HG03025 (cell line): ENCODE results near the gene SIPA1L3.

ENCODE experiments used
- ATAC-seq: cut with Tn5 transposase; IDR thresholded peaks from one replicate; pipeline ENCODE4 v1.9.1; 2021; ENCODE audit warnings: mild to moderate bottlenecking, moderate library complexity; ENCODE audit not compliant: unreplicated experiment, low FRiP score

SIPA1L3 gene

GRCh38 chr19:38135150-38135998 lies 228.4 kb downstream of the SIPA1L3 start:
- ATAC-seq, result no peak

DNA sequence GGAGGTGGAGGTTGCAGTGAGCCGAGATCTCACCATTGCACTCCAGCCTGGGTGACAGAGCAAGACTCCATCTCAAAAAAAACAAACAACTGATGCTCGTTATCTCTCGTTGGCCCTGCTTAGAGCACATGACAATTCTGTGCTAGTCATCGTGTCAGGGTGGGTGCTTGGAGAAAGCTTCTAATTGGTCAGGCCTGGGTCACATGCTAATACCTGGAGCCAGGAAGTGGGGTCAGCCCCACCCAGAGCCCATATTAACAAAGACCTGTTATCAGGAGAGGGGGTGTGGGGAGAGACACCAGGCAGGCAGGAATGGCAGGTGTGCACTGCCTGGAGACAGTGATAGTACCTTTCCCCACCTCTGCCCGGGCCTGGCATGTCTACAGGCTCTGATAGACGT lies 232.1 kb downstream of the SIPA1L3 start:
- ATAC-seq, result no peak

- no peak for ATAC-seq
These were observed 234.1 kb downstream of the SIPA1L3 start for GRCh38 chr19:38141108-38141507.

DNA sequence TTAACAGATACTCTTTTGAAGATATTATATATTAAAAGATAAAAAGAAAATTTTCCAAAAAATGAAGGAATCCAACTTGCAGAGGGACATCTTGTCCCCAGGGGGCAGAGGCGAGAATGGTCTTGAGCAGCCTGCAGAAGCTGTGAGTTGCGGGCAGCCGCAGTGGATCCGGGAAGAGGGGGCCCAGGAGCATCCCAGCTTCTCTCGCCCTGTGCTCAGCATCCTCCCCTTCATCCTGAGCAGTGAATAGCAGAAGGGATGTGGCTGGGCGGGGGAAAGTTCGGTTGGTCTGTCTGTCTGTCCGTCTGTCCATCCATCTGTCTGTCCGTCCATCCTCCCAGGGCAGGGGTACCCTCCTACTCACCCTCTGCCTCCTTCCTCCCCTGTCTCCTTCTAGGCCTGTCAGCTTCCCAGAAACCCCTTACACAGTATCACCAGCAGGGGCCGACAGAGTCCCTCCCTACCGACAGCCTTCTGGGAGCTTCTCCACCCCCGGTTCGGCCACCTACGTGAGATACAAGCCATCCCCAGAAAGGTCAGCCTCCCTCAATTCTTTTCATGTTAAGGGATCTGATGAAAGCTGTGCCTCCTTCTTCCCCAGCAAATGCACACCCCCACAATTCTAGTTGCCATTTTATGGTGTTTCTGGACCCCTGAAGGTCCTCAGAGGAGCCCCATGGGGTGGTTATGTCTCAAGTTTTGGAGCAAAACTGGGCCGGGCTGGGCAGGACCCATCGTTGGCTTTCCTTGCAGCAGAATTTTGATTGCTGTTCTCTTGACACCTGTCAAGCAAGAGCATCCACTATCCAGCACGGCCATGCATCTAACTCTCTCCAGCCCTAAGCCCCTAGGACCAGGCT lies 235.4 kb downstream of the SIPA1L3 start:
- no peak for ATAC-seq

- no peak for ATAC-seq
These were observed 236.8 kb downstream of the SIPA1L3 start for GRCh38 chr19:38143847-38144246.

DNA sequence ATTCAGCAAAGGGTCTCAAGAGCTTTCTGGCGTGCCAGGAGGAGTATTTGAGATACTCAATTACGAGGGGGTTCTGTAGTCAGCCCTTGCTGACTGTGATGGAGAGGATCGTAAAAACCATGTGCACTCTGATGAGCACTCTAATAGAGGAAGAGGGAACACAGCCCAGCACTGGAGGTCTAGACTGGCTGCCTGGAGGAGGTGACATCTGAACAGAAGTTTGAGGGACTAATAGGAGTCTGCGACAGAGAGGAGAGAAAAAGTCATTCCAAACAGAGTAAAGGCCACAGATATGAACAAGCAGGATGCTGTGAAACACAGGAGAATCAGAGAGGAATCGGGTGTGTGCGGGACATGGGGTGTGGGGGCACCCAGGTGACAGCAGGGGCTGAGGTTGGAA lies 237.7 kb downstream of the SIPA1L3 start:
- ATAC-seq, result no peak

DNA sequence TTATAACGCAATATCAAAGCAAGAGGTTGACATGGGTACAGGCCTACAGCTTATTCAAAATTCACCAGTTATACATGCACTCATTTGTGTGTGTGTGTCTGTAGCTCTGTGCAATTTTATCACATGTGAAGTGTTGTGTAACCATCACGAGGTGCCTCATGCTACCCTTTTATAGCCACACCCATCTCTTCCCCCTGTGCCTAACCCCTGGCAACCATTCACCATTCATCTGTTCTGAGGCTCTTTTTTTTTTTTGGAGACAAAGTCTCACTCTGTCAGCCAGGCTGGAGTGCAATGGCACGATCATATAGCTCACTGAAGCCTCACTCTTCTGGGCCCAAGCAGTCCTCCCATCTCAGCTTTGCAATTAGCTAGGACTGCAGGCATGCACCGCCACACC lies 238.6 kb downstream of the SIPA1L3 start:
- ATAC-seq, result no peak

- no peak for ATAC-seq
These were observed 241.3 kb downstream of the SIPA1L3 start for GRCh38 chr19:38148337-38148736.

DNA sequence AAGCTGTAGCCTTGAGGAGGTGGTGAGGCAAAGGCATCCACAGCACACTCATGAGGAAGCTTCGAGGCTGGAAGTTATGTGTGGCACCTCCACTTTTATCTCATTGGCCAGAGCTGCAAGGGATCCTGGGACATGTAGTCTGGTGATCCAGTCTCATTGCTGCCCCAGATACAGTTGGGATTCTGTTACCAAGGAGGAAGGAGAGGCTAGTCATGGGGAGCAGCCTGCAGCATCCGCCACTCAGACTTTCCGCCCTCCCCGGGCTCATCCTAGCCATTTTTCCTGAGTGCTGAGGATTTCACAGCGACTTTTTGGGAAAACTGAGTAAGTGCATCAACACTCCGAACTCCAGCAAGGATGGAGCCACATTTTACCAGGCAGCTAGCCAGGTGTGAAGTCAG lies 242.7 kb downstream of the SIPA1L3 start:
- no peak for ATAC-seq

GRCh38 chr19:38151242-38151641 lies 244.2 kb downstream of the SIPA1L3 start:
- no peak for ATAC-seq

- no peak for ATAC-seq
These were observed 245.7 kb downstream of the SIPA1L3 start for GRCh38 chr19:38152461-38153379.

DNA sequence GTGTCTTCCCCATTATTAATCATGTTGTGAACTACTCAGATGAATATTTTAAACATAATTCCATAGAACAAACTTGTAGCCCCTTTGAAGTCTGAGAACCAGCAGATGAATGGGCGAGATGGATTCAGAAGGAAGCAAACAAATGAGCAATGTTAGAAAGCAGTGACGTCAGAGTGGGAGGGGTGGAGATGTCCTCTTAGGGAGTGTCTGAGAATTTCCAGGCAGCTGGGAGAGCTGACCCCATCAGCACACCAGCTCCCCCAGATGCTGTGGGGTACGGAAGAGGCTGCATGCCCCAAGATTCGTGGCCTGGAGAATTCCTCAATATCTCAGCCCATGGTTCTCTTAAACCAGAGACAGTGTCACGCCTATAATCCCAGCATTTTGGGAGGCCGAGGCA lies 248.4 kb downstream of the SIPA1L3 start:
- no peak for ATAC-seq

GRCh38 chr19:38158730-38159129 lies 251.7 kb downstream of the SIPA1L3 start:
- ATAC-seq, result no peak

DNA sequence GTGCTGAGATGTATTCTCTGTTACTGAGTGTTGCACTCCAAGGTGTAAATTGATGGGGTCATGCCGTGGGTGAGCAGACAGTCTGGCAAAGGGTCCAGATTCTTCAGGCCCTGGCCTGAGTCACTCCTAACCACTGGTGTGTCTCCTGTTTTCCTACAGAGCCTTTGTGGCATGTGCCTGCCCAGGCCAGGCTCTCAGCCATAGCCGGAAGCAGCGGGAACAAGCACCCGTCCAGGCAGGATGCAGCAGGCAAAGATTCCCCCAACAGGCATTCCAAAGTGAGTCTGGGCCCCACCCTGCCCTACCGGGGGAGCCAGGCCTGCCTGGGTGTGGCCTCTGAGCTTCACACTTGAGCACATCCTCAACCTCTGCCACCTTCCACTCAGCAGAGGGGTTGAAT lies 255.1 kb downstream of the SIPA1L3 start:
- no peak for ATAC-seq

GRCh38 chr19:38162632-38163031 lies 255.6 kb downstream of the SIPA1L3 start:
- ATAC-seq, result no peak

- no peak for ATAC-seq
These were observed 256.6 kb downstream of the SIPA1L3 start for GRCh38 chr19:38163419-38164290.

- ATAC-seq, result no peak
These were observed 257.5 kb downstream of the SIPA1L3 start for GRCh38 chr19:38164526-38164925.

- ATAC-seq, result no peak
These were observed 258.3 kb downstream of the SIPA1L3 start for GRCh38 chr19:38165335-38165734.

DNA sequence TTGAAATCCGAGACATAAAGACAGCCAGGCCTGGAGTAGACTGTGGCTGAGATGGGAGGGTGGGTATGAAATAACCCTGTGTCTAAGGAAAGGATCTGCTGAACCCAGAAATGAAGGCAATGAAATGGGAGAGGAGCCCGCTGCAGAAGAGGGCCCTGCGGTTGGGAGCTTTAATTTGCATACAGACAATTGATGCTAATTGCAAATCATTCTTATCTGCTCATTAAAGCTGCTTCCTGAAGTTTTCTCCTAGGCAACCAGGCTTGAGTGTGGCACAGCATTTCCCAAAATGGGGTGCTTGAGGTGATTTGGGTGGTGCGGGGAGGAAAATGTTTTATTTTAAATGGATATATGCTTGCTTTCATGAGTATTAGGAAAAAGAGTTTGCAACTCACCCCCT lies 261.6 kb downstream of the SIPA1L3 start:
- no peak for ATAC-seq

DNA sequence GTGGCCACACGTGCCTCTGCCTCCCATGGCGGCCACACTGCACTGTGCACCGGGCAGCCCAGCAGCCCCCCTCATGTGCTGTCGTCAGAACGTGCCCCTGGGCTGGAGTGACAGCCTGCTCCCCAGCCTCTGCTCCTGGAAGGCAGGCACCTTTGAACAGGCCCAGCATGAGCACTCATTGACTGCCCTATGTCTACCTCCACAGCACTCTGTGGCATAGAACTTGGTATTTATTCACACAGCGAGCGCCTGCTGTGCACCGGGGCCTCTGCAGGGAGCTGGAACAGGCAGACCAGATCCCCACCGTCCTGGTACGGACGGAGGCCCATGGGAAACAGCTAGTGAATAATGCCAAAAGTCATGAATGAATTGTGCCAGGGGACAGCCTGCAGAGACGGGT lies 263.3 kb downstream of the SIPA1L3 start:
- ATAC-seq, result no peak
